ENCODE data around the gene DVL3. TPM values are rescaled to one million over a fixed set of nuclear protein-coding genes. Genes with fewer than 3 reads are reported as not detected.

DVL3 gene
- total RNA-seq, 4 donors from 2014 or later, result 45.2 to 86.5 (median 66.1) TPM

DNA sequence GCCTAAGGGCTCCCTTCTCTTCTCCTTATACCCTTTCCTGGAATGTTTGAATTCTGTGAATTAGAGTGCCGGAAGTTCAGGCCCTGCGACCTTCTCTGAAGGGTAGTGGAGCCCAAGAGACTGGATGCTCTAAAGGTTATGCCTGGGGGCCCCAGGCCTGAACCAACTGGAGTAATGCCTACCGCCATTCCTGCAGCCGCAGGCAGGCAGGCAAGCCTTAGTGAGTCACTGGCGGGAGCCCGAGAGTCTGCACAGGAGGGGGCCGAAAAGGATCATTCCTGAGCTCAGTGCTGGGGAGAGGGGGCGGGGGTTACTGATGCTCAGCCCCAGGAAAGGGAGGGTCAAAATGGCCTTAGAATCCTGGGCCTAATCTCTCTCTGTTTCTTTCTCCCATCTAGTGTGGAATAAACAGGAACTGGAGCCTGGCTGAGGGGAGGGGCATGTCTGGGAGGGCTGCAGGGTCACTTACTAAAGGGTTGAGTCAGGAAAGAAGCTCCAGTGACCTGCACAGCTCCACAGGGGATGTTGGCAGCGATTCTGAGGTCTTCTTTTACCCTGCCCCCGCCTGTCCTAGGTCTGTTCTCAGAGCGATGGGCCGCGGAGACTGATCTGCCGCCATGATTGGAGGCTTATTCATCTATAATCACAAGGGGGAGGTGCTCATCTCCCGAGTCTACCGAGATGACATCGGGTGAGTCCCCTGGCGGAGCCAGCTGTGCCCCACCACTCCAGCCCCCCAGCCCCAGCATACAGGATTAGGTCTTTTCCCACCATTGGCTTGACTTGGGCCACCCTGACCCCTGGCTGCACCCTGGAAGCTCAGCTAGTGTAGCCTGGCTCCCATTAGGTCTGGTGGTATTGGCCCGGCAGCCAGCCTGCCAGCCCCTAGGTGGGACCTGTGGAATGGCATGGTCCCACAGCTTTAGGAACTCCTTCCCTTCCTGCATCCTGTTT lies 21.5 kb downstream of the DVL3 start:
- Histone ChIP-seq H3K27ac (peak overlapping the region; percentile 9 to 97 (median 93)), H3K4me1 (peaks cover 0 to 51% (median 26%) of the 10 kb centered on the region in 4 donors), H3K4me3 (peak overlapping the region; percentile 72 to 99 (median 92)), H3K9me3 (no peaks in the 10 kb centered on the region), H3K36me3 (peaks cover 4 to 57% (median 29%) of the 10 kb centered on the region in 3 donors), H3K27me3 (no peaks in the 10 kb centered on the region)
- 16 to 20% methylated on average over 15 to 19 of the region's 19 CpGs for WGBS, 2 donors
- peak; percentile 33 to 58 for DNase-seq (ENCODE audit: low spot score in 2 of 2)
- no peak for TF ChIP-seq EP300 (IDR thresholded peaks at IDR 0.05)
- no peak for TF ChIP-seq POLR2A (IDR thresholded peaks at IDR 0.05)
- TF ChIP-seq, protein P1, sequence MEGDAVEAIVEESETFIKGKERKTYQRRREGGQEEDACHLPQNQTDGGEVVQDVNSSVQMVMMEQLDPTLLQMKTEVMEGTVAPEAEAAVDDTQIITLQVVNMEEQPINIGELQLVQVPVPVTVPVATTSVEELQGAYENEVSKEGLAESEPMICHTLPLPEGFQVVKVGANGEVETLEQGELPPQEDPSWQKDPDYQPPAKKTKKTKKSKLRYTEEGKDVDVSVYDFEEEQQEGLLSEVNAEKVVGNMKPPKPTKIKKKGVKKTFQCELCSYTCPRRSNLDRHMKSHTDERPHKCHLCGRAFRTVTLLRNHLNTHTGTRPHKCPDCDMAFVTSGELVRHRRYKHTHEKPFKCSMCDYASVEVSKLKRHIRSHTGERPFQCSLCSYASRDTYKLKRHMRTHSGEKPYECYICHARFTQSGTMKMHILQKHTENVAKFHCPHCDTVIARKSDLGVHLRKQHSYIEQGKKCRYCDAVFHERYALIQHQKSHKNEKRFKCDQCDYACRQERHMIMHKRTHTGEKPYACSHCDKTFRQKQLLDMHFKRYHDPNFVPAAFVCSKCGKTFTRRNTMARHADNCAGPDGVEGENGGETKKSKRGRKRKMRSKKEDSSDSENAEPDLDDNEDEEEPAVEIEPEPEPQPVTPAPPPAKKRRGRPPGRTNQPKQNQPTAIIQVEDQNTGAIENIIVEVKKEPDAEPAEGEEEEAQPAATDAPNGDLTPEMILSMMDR (IDR thresholded peaks at IDR 0.05), result no peak

DNA sequence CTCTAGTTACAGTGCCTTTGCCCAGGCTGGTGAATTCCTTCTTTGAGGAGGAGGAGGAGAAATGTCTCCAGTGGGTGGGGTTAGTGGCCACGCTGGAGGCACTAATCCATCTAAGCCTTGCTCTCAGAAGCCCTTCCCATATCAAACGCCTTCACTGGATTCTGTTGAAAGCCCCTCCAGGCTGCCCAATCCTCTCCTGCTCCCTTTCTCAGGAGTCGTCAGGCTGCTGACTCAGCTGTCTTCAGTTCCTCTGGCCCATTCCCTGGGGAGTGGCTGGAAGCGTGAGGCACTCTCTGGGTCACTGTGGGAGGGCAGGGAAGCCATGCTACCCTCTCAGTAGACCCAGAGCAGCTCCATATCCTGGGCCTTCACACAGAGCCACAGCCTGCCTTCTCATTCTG lies 22.2 kb downstream of the DVL3 start:
- H3K36me3 ChIP-seq, result peaks cover 4 to 57% (median 32%) of the 10 kb centered on the region in 3 donors
- WGBS, 2 donors, result 15 to 17% methylated on average over 4 of the region's 4 CpGs
- H3K27ac ChIP-seq, result peak overlapping the region in 3 of 4 donors; percentile 91 to 97 (median 95)

DNA sequence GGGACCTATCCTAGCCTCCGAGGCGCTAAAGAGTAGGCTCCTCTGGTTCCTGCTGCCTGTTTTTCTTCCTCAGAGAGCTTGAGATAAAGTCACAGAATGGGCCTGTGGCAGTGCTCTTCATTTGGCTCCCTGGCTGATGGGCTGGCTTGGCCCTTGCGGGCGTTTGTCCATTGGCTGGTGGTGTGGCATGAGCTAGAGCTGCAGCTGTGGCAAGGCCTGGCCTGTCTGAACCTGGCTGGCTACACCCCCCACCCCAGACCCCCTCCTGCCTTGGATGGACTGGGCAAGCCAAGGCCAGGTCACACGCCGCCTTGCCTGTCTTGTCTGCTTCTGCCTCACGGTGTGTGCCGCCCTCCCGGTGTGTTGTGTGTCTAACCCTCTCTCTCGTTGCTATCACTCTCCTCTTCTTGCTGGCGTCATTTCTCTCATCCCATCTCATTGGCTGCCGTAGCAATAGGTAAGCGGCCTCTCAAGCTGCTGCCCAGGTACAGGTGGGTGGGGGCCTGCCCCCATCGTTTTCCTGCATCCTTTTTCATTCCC lies 22.7 kb downstream of the DVL3 start:
- H3K4me1 ChIP-seq, result peaks cover 0 to 51% (median 26%) of the 10 kb centered on the region in 4 donors
- no peaks in the 10 kb centered on the region for H3K9me3 ChIP-seq
- 88 to 91% methylated on average over 13 to 14 of the region's 14 CpGs for WGBS, 2 donors
- peak overlapping the region in 1 of 4 donors; percentile 91 for H3K27ac ChIP-seq
- no peak for DNase-seq (ENCODE audit: low spot score in 2 of 2)
- H3K4me3 ChIP-seq, result no peak overlapping the region
- H3K27me3 ChIP-seq, result no peaks in the 10 kb centered on the region
- no peak for TF ChIP-seq POLR2A (IDR thresholded peaks at IDR 0.05)
- TF ChIP-seq, protein P1 (IDR thresholded peaks at IDR 0.05), result no peak
- TF ChIP-seq EP300 (IDR thresholded peaks at IDR 0.05), result no peak
- peaks cover 4 to 59% (median 34%) of the 10 kb centered on the region in 3 donors for H3K36me3 ChIP-seq

More for the DNA sequence above, 22.2 kb downstream of the DVL3 start:
- TF ChIP-seq EP300 (IDR thresholded peaks at IDR 0.05) (no peak), POLR2A (IDR thresholded peaks at IDR 0.05) (no peak)
- TF ChIP-seq, protein P1 (IDR thresholded peaks at IDR 0.05), result no peak
- DNase-seq (ENCODE audit: low spot score in 2 of 2), result no peak
- H3K27me3 ChIP-seq, result no peaks in the 10 kb centered on the region
- peaks cover 0 to 51% (median 26%) of the 10 kb centered on the region in 4 donors for H3K4me1 ChIP-seq
- H3K4me3 ChIP-seq, result peak overlapping the region in 1 of 4 donors; percentile 72
- H3K9me3 ChIP-seq, result no peaks in the 10 kb centered on the region

DNA sequence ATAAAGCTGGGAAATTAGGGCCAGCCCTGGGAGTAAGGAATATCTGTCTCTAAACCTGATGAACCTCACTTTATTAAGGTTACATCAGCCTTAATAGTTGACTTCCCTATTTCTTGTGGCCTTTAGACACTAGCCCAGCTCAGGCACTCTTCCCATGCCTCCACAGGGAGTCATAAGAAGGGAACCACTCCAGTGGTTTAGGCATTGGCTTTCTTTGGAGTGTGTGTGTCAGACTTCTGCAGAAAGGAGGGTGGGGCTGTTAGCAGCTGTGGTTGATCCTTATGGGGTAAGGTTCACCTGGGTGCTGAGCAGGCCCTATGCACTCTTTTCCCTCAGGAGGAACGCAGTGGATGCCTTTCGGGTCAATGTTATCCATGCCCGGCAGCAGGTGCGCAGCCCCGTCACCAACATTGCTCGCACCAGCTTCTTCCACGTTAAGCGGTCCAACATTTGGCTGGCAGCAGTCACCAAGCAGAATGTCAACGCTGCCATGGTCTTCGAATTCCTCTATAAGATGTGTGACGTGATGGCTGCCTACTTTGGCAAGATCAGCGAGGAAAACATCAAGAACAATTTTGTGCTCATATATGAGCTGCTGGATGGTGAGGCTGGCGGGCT lies 23.5 kb downstream of the DVL3 start:
- Histone ChIP-seq H3K9me3 (no peaks in the 10 kb centered on the region), H3K27me3 (no peaks in the 10 kb centered on the region), H3K27ac (no peak overlapping the region), H3K4me3 (no peak overlapping the region), H3K4me1 (peaks cover 0 to 47% (median 26%) of the 10 kb centered on the region in 4 donors), H3K36me3 (peaks cover 4 to 66% (median 34%) of the 10 kb centered on the region in 3 donors)
- WGBS, 2 donors, result 92 to 94% methylated on average over 13 of the region's 13 CpGs
- no peak for DNase-seq (ENCODE audit: low spot score in 2 of 2)
- no peak for TF ChIP-seq EP300 (IDR thresholded peaks at IDR 0.05)
- no peak for TF ChIP-seq POLR2A (IDR thresholded peaks at IDR 0.05)
- TF ChIP-seq, protein P1 (IDR thresholded peaks at IDR 0.05), result no peak
